GM12874 (cell line): ENCODE measurements around the gene MN1.

Experiments
- CTCF ChIP-seq: IDR thresholded peaks from 2 replicates; pipeline ENCODE4 v1.5.1; 2011; ENCODE audit warnings: low read depth, mild to moderate bottlenecking, control low read depth, low read length, moderate library complexity; ENCODE audit not compliant: insufficient read depth

Gene MN1

GRCh38 chr22:27776650-27776958, 25.0 kb downstream of the MN1 start:
- no peak for TF ChIP-seq CTCF

- TF ChIP-seq CTCF = no peak
Measured at GRCh38 chr22:27775758-27776649, 25.6 kb downstream of the MN1 start.

- no peak for TF ChIP-seq CTCF
Measured at GRCh38 chr22:27775087-27775698, 26.4 kb downstream of the MN1 start.

- no peak for TF ChIP-seq CTCF
Measured at GRCh38 chr22:27774200-27774599, 27.4 kb downstream of the MN1 start.

GRCh38 chr22:27772984-27773498, 28.5 kb downstream of the MN1 start:
- TF ChIP-seq CTCF = no peak

GRCh38 chr22:27772081-27772983, 29.2 kb downstream of the MN1 start:
- no peak for TF ChIP-seq CTCF

- TF ChIP-seq CTCF = no peak
Measured at GRCh38 chr22:27771637-27772036, 29.9 kb downstream of the MN1 start.
